Measurements from ENCODE around the gene KCNA2.

KCNA2 gene

GRCh38 chr1:110612060-110612745 is 6.0 kb upstream of the KCNA2 start:
- Histone ChIP-seq H3K9me3 (ENCODE audit: control insufficient read depth, low read length) (no peaks in the 10 kb centered on the region), H3K4me3 (ENCODE audit: extremely low read depth, insufficient read depth, low read length, poor library complexity, severe bottlenecking) (no peak overlapping the region), H3K36me3 (ENCODE audit: control insufficient read depth, insufficient read depth, low read length) (no peaks in the 10 kb centered on the region), H3K27ac (ENCODE audit: low read depth, low read length, severe bottlenecking) (no peak overlapping the region), H3K4me1 (ENCODE audit: control insufficient read depth, insufficient read depth, low read length, poor library complexity, severe bottlenecking) (peaks cover 4% of the 10 kb centered on the region)
- WGBS, 2 experiments (ENCODE audit: insufficient coverage in 2 of 2), result 73 to 91% methylated on average over 8 to 10 of the region's 10 CpGs

GRCh38 chr1:110610696-110611286 is 4.6 kb upstream of the KCNA2 start:
- H3K36me3 ChIP-seq (ENCODE audit: control insufficient read depth, insufficient read depth, low read length), result no peaks in the 10 kb centered on the region
- no peak overlapping the region for H3K4me3 ChIP-seq (ENCODE audit: extremely low read depth, insufficient read depth, low read length, poor library complexity, severe bottlenecking)
- H3K4me1 ChIP-seq (ENCODE audit: control insufficient read depth, insufficient read depth, low read length, poor library complexity, severe bottlenecking), result peaks cover 7% of the 10 kb centered on the region
- H3K27ac ChIP-seq (ENCODE audit: low read depth, low read length, severe bottlenecking), result no peak overlapping the region
- WGBS, 2 experiments (ENCODE audit: insufficient coverage in 2 of 2), result 84 to 100% methylated on average over 1 to 2 of the region's 4 CpGs
- no peaks in the 10 kb centered on the region for H3K9me3 ChIP-seq (ENCODE audit: control insufficient read depth, low read length)

GRCh38 chr1:110610084-110610483 is 3.9 kb upstream of the KCNA2 start:
- H3K9me3 ChIP-seq (ENCODE audit: control insufficient read depth, low read length), result no peaks in the 10 kb centered on the region
- H3K36me3 ChIP-seq (ENCODE audit: control insufficient read depth, insufficient read depth, low read length), result no peaks in the 10 kb centered on the region
- H3K27ac ChIP-seq (ENCODE audit: low read depth, low read length, severe bottlenecking), result no peak overlapping the region
- H3K4me3 ChIP-seq (ENCODE audit: extremely low read depth, insufficient read depth, low read length, poor library complexity, severe bottlenecking), result no peak overlapping the region
- peaks cover 8% of the 10 kb centered on the region for H3K4me1 ChIP-seq (ENCODE audit: control insufficient read depth, insufficient read depth, low read length, poor library complexity, severe bottlenecking)

GRCh38 chr1:110608247-110608646 is 2.1 kb upstream of the KCNA2 start:
- H3K9me3 ChIP-seq (ENCODE audit: control insufficient read depth, low read length), result no peaks in the 10 kb centered on the region

GRCh38 chr1:110607536-110608230 is 1.5 kb upstream of the KCNA2 start:
- Histone ChIP-seq H3K4me1 (ENCODE audit: control insufficient read depth, insufficient read depth, low read length, poor library complexity, severe bottlenecking) (peaks cover 8% of the 10 kb centered on the region), H3K27ac (ENCODE audit: low read depth, low read length, severe bottlenecking) (no peak overlapping the region), H3K4me3 (ENCODE audit: extremely low read depth, insufficient read depth, low read length, poor library complexity, severe bottlenecking) (no peak overlapping the region), H3K9me3 (ENCODE audit: control insufficient read depth, low read length) (no peaks in the 10 kb centered on the region), H3K36me3 (ENCODE audit: control insufficient read depth, insufficient read depth, low read length) (peaks cover 2% of the 10 kb centered on the region)
- 4 to 6% methylated on average over 21 to 22 of the region's 28 CpGs for WGBS, 2 experiments (ENCODE audit: insufficient coverage in 2 of 2)

More at GRCh38 chr1:110608247-110608646, 2.1 kb upstream of the KCNA2 start:
- H3K27ac ChIP-seq (ENCODE audit: low read depth, low read length, severe bottlenecking), result no peak overlapping the region
- no peak overlapping the region for H3K4me3 ChIP-seq (ENCODE audit: extremely low read depth, insufficient read depth, low read length, poor library complexity, severe bottlenecking)
- peaks cover 2% of the 10 kb centered on the region for H3K36me3 ChIP-seq (ENCODE audit: control insufficient read depth, insufficient read depth, low read length)
- peaks cover 8% of the 10 kb centered on the region for H3K4me1 ChIP-seq (ENCODE audit: control insufficient read depth, insufficient read depth, low read length, poor library complexity, severe bottlenecking)
- WGBS, 2 experiments (ENCODE audit: insufficient coverage in 2 of 2), result 41 to 47% methylated on average over 9 to 12 of the region's 13 CpGs

GRCh38 chr1:110606657-110607535 is 738 bp upstream of the KCNA2 start:
- Histone ChIP-seq H3K36me3 (ENCODE audit: control insufficient read depth, insufficient read depth, low read length) (peaks cover 2% of the 10 kb centered on the region), H3K4me1 (ENCODE audit: control insufficient read depth, insufficient read depth, low read length, poor library complexity, severe bottlenecking) (peaks cover 8% of the 10 kb centered on the region), H3K9me3 (ENCODE audit: control insufficient read depth, low read length) (no peaks in the 10 kb centered on the region), H3K4me3 (ENCODE audit: extremely low read depth, insufficient read depth, low read length, poor library complexity, severe bottlenecking) (peak overlapping the region; percentile 44), H3K27ac (ENCODE audit: low read depth, low read length, severe bottlenecking) (peak overlapping the region; percentile 3)
- 1% methylated on average over 72 to 73 of the region's 94 CpGs for WGBS, 2 experiments (ENCODE audit: insufficient coverage in 2 of 2)

GRCh38 chr1:110605446-110605845 is 712 bp downstream of the KCNA2 start:
- 82 to 87% methylated on average over 5 to 6 of the region's 6 CpGs for WGBS, 2 experiments (ENCODE audit: insufficient coverage in 2 of 2)
- H3K4me1 ChIP-seq (ENCODE audit: control insufficient read depth, insufficient read depth, low read length, poor library complexity, severe bottlenecking), result peaks cover 8% of the 10 kb centered on the region
- H3K36me3 ChIP-seq (ENCODE audit: control insufficient read depth, insufficient read depth, low read length), result peaks cover 2% of the 10 kb centered on the region
- no peak overlapping the region for H3K27ac ChIP-seq (ENCODE audit: low read depth, low read length, severe bottlenecking)
- H3K9me3 ChIP-seq (ENCODE audit: control insufficient read depth, low read length), result no peaks in the 10 kb centered on the region
- peak overlapping the region; percentile 44 for H3K4me3 ChIP-seq (ENCODE audit: extremely low read depth, insufficient read depth, low read length, poor library complexity, severe bottlenecking)

- Histone ChIP-seq H3K36me3 (ENCODE audit: control insufficient read depth, insufficient read depth, low read length) (peaks cover 2% of the 10 kb centered on the region), H3K9me3 (ENCODE audit: control insufficient read depth, low read length) (no peaks in the 10 kb centered on the region), H3K4me3 (ENCODE audit: extremely low read depth, insufficient read depth, low read length, poor library complexity, severe bottlenecking) (no peak overlapping the region), H3K4me1 (ENCODE audit: control insufficient read depth, insufficient read depth, low read length, poor library complexity, severe bottlenecking) (peaks cover 8% of the 10 kb centered on the region), H3K27ac (ENCODE audit: low read depth, low read length, severe bottlenecking) (no peak overlapping the region)
- 83 to 93% methylated on average over 8 of the region's 9 CpGs for WGBS, 2 experiments (ENCODE audit: insufficient coverage in 2 of 2)
Measured at GRCh38 chr1:110604586-110605148, 1.5 kb downstream of the KCNA2 start.

- no peak overlapping the region for H3K27ac ChIP-seq (ENCODE audit: low read depth, low read length, severe bottlenecking)
- peaks cover 2% of the 10 kb centered on the region for H3K36me3 ChIP-seq (ENCODE audit: control insufficient read depth, insufficient read depth, low read length)
- peaks cover 8% of the 10 kb centered on the region for H3K4me1 ChIP-seq (ENCODE audit: control insufficient read depth, insufficient read depth, low read length, poor library complexity, severe bottlenecking)
- H3K9me3 ChIP-seq (ENCODE audit: control insufficient read depth, low read length), result no peaks in the 10 kb centered on the region
- H3K4me3 ChIP-seq (ENCODE audit: extremely low read depth, insufficient read depth, low read length, poor library complexity, severe bottlenecking), result no peak overlapping the region
- 89 to 100% methylated on average over 1 to 2 of the region's 3 CpGs for WGBS, 2 experiments (ENCODE audit: insufficient coverage in 2 of 2)
Measured at GRCh38 chr1:110603058-110603457, 3.1 kb downstream of the KCNA2 start.

GRCh38 chr1:110602466-110602865 is 3.7 kb downstream of the KCNA2 start:
- Histone ChIP-seq H3K36me3 (ENCODE audit: control insufficient read depth, insufficient read depth, low read length) (peaks cover 2% of the 10 kb centered on the region), H3K9me3 (ENCODE audit: control insufficient read depth, low read length) (no peaks in the 10 kb centered on the region), H3K27ac (ENCODE audit: low read depth, low read length, severe bottlenecking) (no peak overlapping the region), H3K4me3 (ENCODE audit: extremely low read depth, insufficient read depth, low read length, poor library complexity, severe bottlenecking) (no peak overlapping the region), H3K4me1 (ENCODE audit: control insufficient read depth, insufficient read depth, low read length, poor library complexity, severe bottlenecking) (peaks cover 5% of the 10 kb centered on the region)
- 93 to 94% methylated on average over 4 of the region's 4 CpGs for WGBS, 2 experiments (ENCODE audit: insufficient coverage in 2 of 2)
